Measurements from ENCODE around the gene MFGE8.

The MFGE8 gene

GRCh38 chr15:88949734-88950400, 36.7 kb upstream of the MFGE8 start:
- TF ChIP-seq CTCF (IDR thresholded peaks at IDR 0.05) = no peak

- TF ChIP-seq CTCF (IDR thresholded peaks at IDR 0.05) = no peak
Measured at GRCh38 chr15:88940110-88940675, 27.0 kb upstream of the MFGE8 start.

GRCh38 chr15:88939486-88939806, 26.3 kb upstream of the MFGE8 start:
- no peak for TF ChIP-seq CTCF (IDR thresholded peaks at IDR 0.05)

GRCh38 chr15:88938802-88939485, 25.8 kb upstream of the MFGE8 start:
- TF ChIP-seq CTCF (IDR thresholded peaks at IDR 0.05) = no peak

- TF ChIP-seq CTCF (IDR thresholded peaks at IDR 0.05) = no peak
Measured at GRCh38 chr15:88932875-88933330, 19.7 kb upstream of the MFGE8 start.

GRCh38 chr15:88932271-88932874, 19.2 kb upstream of the MFGE8 start:
- no peak for TF ChIP-seq CTCF (IDR thresholded peaks at IDR 0.05)

- TF ChIP-seq CTCF (IDR thresholded peaks at IDR 0.05) = no peak
Measured at GRCh38 chr15:88930579-88930978, 17.4 kb upstream of the MFGE8 start.

All from LNCAP (cell line).